Endothelial cell of umbilical vein (primary cell): Measurements from ENCODE around the gene DLGAP4. TPM values are rescaled to one million over a fixed set of nuclear protein-coding genes. Genes with fewer than 3 reads are reported as not detected.

Experiments used
- BruUV-seq: library from RNA; stranded (reverse); fragments of 400-500 nt; replicated peaks from 2 replicates; lab custom pipeline; 2021; lab: Mats Ljungman, UMichigan
- CTCF ChIA-PET: fragments of 300-600, 350-600 bp; sonication (Branson Sonifier 250); formaldehyde crosslinking; loops from one replicate; lab custom pipeline; 2021; ENCODE audit warnings: antibody characterized with exemption, inconsistent platforms; lab: Charles Lee
- POLR2A ChIA-PET: fragments of 300-600, 350-600 bp; sonication (Branson Sonifier 250); formaldehyde crosslinking; loops from one replicate; lab custom pipeline; 2021; ENCODE audit warnings: antibody characterized with exemption, inconsistent platforms; lab: Charles Lee
- DNase-seq: peaks from one replicate; pipeline ENCODE4 v3.0.0-alpha.2; 2011; ENCODE audit warnings: low read depth, low spot score
- FAIRE-seq: peaks from 2 replicates; lab custom pipeline; 2011; peaks lifted over from hg19 to GRCh38; lab: Jason Lieb, UNC
- H2AFZ ChIP-seq: 2 replicates; pipeline ENCODE4 v1.6.0; 2012; ENCODE audit warnings: low read depth, low read length, control low read depth, inconsistent platforms
- H3K27ac ChIP-seq: 2 replicates; pipeline ENCODE4 v1.5.1; 2011; ENCODE audit warnings: low read depth, mild to moderate bottlenecking, control low read depth, low read length, moderate library complexity; ENCODE audit not compliant: insufficient read depth
- H3K27me3 ChIP-seq, 2 experiments: 2 replicates each; pipeline versions ENCODE4 v1.6.0 to v1.6.1; 2011; ENCODE audit warnings: low read length in 2 of 2, mixed read lengths in 1 of 2; ENCODE audit not compliant: control insufficient read depth in 2 of 2, insufficient read depth in 2 of 2
- H3K36me3 ChIP-seq, 2 experiments: 2 replicates in 1 of 2; 3 replicates in 1 of 2; pipeline ENCODE4 v1.5.1; 2011; ENCODE audit warnings: low read length in 2 of 2, mild to moderate bottlenecking in 1 of 2, moderate library complexity in 1 of 2; ENCODE audit not compliant: control insufficient read depth in 2 of 2, insufficient read depth in 2 of 2; ENCODE audit errors: extremely low read depth in 1 of 2
- H3K4me1 ChIP-seq: 3 replicates; pipeline ENCODE4 v1.5.1; 2011; ENCODE audit warnings: mild to moderate bottlenecking, low read length; ENCODE audit not compliant: control insufficient read depth, insufficient read depth; ENCODE audit errors: extremely low read depth
- H3K4me2 ChIP-seq: 2 replicates; pipeline ENCODE4 v1.6.1; 2011; ENCODE audit warnings: low read length, control low read depth, mixed read lengths; ENCODE audit not compliant: insufficient read depth
- H3K4me3 ChIP-seq, 3 experiments: fragments of 200-600 bp in 1 of 3; sonication (generic), shearing (Covaris generic) in 1 of 3; replicated peaks in 1 of 3; 2 replicates each; pipeline ENCODE4 v1.5.1; 2011 to 2016; ENCODE audit warnings: control low read depth in 3 of 3, low read length in 3 of 3, mild to moderate bottlenecking in 2 of 3, inconsistent platforms in 1 of 3, low read depth in 1 of 3, moderate library complexity in 1 of 3; ENCODE audit not compliant: insufficient read depth in 1 of 3
- H3K79me2 ChIP-seq: 2 replicates; pipeline ENCODE4 v1.6.0; 2012; ENCODE audit warnings: low read length, inconsistent platforms; ENCODE audit not compliant: control insufficient read depth, insufficient read depth
- H3K9ac ChIP-seq: replicated peaks from 2 replicates; pipeline ENCODE3; 2011; ENCODE audit warnings: low read length, control low read depth; ENCODE audit not compliant: insufficient read depth; ENCODE audit errors: extremely low read depth
- H3K9me1 ChIP-seq: replicated peaks from 3 replicates; pipeline ENCODE4 v1.6.0; 2011; ENCODE audit warnings: mild to moderate bottlenecking, low read length; ENCODE audit not compliant: control insufficient read depth, insufficient read depth; ENCODE audit errors: extremely low read depth
- H3K9me3 ChIP-seq: replicated peaks from 2 replicates; pipeline ENCODE4 v1.5.1; 2012; ENCODE audit warnings: low read length, inconsistent platforms; ENCODE audit not compliant: control insufficient read depth, insufficient read depth
- H4K20me1 ChIP-seq: replicated peaks from 2 replicates; pipeline ENCODE3; 2011; ENCODE audit warnings: mild to moderate bottlenecking, low read length; ENCODE audit not compliant: control insufficient read depth, insufficient read depth; ENCODE audit errors: extremely low read depth
- EZH2 ChIP-seq: IDR thresholded peaks from 2 replicates; pipeline ENCODE4 v1.6.1; 2012; ENCODE audit warnings: borderline replicate concordance, low read depth, mild to moderate bottlenecking, moderate library complexity, low read length, inconsistent platforms; ENCODE audit not compliant: severe bottlenecking
- FOS ChIP-seq: IDR thresholded peaks from 2 replicates; pipeline ENCODE4 v1.6.1; 2011; ENCODE audit warnings: mild to moderate bottlenecking, low read length, moderate library complexity, borderline replicate concordance; ENCODE audit not compliant: insufficient read depth
- GATA2 ChIP-seq: IDR thresholded peaks from 2 replicates; pipeline ENCODE4 v1.7.0; 2011; ENCODE audit warnings: low read depth, mild to moderate bottlenecking, moderate library complexity, mixed read lengths, low read length; ENCODE audit not compliant: insufficient read length, insufficient read depth
- JUN ChIP-seq: IDR thresholded peaks from 2 replicates; pipeline ENCODE4 v1.6.1; 2011; ENCODE audit warnings: borderline replicate concordance, low read depth; ENCODE audit not compliant: insufficient read length, insufficient read depth
- MYC ChIP-seq: IDR thresholded peaks from one replicate; pipeline ENCODE4 v1.6.1; 2011; ENCODE audit warnings: mild to moderate bottlenecking, low read depth, low read length
- POLR2A ChIP-seq: IDR thresholded peaks from 2 replicates; pipeline ENCODE4 v1.6.1; 2012; ENCODE audit warnings: low read depth, mild to moderate bottlenecking, control low read depth, low read length
- POLR2AphosphoS5 ChIP-seq: IDR thresholded peaks from 2 replicates; pipeline ENCODE4 v1.6.1; 2012; ENCODE audit warnings: low read depth, mild to moderate bottlenecking, control low read depth, low read length, moderate library complexity; ENCODE audit not compliant: insufficient read depth
- dilution Hi-C: fragments of 300-500 bp; cut with MboI; formaldehyde crosslinking; loops from one replicate; pipeline ENCODE4 v1.15.0; 2019; ENCODE audit warnings: low sequenced_read_pairs; ENCODE audit not compliant: extremely low pct_ligation_motif_present
- intact Hi-C: fragments of 100-400 bp; cut with micrococcal nuclease; formaldehyde crosslinking; loops from one replicate; pipeline ENCODE4 v1.10.0; 2022
- polyA plus RNA-seq, 4 experiments: library from polyadenylated mRNA; depleted of rRNA in 3 of 4; stranded (reverse) in 3 of 4; unstranded in 1 of 4; fragments of >200 nt; gene quantifications; 2 replicates each; pipeline versions ENCODE4 v1.2.1 to v1.2.3, GENCODE V29; 2011 to 2012; ENCODE audit warnings: missing spikeins in 1 of 4
- total RNA-seq: library from RNA; stranded (reverse); gene quantifications from 2 replicates; pipeline ENCODE4 v1.2.3, GENCODE V29; 2021
- TF ChIP-seq, protein P1 (sequence below): IDR thresholded peaks from 2 replicates; pipeline ENCODE4 v1.6.1; 2011; ENCODE audit not compliant: insufficient read depth, insufficient read length
- TF ChIP-seq, protein P2 (sequence below), 2 donors: IDR thresholded peaks; 1 replicate in 1 of 2; 2 replicates in 1 of 2; pipeline ENCODE4 v1.5.1; 2011; ENCODE audit warnings: low read length in 2 of 2, mild to moderate bottlenecking in 2 of 2, moderate library complexity in 2 of 2, control low read depth in 1 of 2, inconsistent platforms in 1 of 2, low read depth in 1 of 2; ENCODE audit not compliant: insufficient read depth in 1 of 2; ENCODE audit errors: extremely low read depth in 1 of 2

Gene DLGAP4
- total and polyA plus RNA-seq, 2 donors (not counting 3 experiments of a cell fraction or from before 2014, with no cell fraction given): 57.5 to 125 TPM

- TF ChIP-seq POLR2AphosphoS5: peak; percentile 10
- TF ChIP-seq MYC: no peak
- ChIA-PET POLR2A (no interaction called here), CTCF (interaction anchor here (1.0 to 2.1 kb wide), 4 partner anchors 23 to 77 kb away, joined by 4 to 5 read pairs (median 4); no protein-coding TSS in a partner anchor)
- peak overlapping the region; percentile 48 for H3K4me2 ChIP-seq
- peaks cover 93% of the 10 kb centered on the region for H3K79me2 ChIP-seq
- FAIRE-seq (peak; percentile 96), DNase-seq (peak; percentile 64)
- H2AFZ ChIP-seq: no peak overlapping the region
- no peaks in the 10 kb centered on the region for H3K9me3 ChIP-seq
- BruUV-seq: no TSS peak
- intact Hi-C loops (loop anchor here (2.0 to 10.0 kb wide), 2 partner anchors 25 to 397 kb away; a partner anchor contains a TSS), dilution Hi-C loops (no loop called here)
- H3K9me1 ChIP-seq: no peaks in the 10 kb centered on the region
- H3K27me3 ChIP-seq: no peaks in the 10 kb centered on the region
- H4K20me1 ChIP-seq: peaks cover 3% of the 10 kb centered on the region
- no peak overlapping the region for H3K9ac ChIP-seq
- H3K4me3 ChIP-seq: no peak overlapping the region
- H3K27ac ChIP-seq: peak overlapping the region; percentile 2
- H3K4me1 ChIP-seq: peaks cover 74% of the 10 kb centered on the region
- H3K36me3 ChIP-seq: peaks cover 0 to 3% of the 10 kb centered on the region in 2 experiments
These were observed 161.2 kb downstream of the DLGAP4 start for GRCh38 chr20:36467076-36467999.

DNA sequence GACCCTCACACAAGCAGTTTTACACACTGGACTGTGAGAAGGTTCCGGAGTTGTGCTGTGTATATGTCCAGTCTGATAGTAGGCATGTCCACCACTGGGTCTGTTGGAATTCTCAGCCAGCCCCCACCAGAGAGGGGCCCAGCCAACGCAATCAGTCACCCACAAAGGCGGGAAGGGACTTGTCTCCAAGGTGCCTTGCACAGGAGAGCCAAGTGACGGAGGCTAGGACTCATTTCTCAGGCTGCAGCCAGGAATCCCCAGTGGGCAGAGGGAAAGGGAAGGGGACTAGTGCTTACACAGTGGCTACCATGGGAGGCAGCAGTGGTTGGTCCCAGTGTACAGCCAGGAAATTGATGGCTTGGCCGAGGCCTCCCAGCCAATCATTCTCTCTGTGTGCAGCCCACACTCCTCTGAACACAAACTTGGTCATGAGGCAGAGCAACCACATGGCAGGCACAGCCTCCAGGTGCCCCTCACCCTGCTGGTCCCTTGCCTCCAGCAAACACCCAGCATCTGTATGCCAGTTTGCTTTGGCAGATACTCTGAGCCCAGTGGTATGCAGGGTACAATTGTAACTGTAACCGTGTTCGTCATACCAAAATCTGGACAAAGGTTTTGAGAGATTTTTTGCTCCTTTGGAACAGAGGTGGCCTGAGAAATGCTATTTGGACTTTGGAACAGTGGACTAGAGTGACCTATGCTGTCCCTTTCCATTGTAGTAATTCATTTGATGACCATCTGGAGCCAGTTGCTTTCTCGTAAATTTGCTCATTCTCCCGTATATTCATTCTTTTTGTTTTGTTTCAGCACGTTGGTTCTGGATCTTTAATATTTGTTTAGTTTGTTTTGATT is 162.2 kb downstream of the DLGAP4 start:
- Histone ChIP-seq H3K4me1 (peaks cover 69% of the 10 kb centered on the region), H3K79me2 (peaks cover 93% of the 10 kb centered on the region), H3K9me3 (no peaks in the 10 kb centered on the region), H3K36me3 (peaks cover 0 to 3% of the 10 kb centered on the region in 2 experiments), H3K9me1 (no peaks in the 10 kb centered on the region), H2AFZ (no peak overlapping the region), H4K20me1 (peaks cover 3% of the 10 kb centered on the region), H3K9ac (no peak overlapping the region), H3K27me3 (no peaks in the 10 kb centered on the region), H3K4me3 (no peak overlapping the region), H3K4me2 (no peak overlapping the region), H3K27ac (no peak overlapping the region)
- ChIA-PET POLR2A (no interaction called here), CTCF (interaction anchor here (1.0 to 1.1 kb wide), 2 partner anchors 25 to 76 kb away, joined by 4 read pairs; no protein-coding TSS in a partner anchor)
- DNase-seq (peak; percentile 48), FAIRE-seq (peak; percentile 58)
- no peak for TF ChIP-seq GATA2
- TF ChIP-seq, protein P1, sequence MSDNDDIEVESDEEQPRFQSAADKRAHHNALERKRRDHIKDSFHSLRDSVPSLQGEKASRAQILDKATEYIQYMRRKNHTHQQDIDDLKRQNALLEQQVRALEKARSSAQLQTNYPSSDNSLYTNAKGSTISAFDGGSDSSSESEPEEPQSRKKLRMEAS: no peak
- peak; percentile 22 for TF ChIP-seq POLR2A
- no peak for TF ChIP-seq POLR2AphosphoS5
- TF ChIP-seq, protein P2, sequence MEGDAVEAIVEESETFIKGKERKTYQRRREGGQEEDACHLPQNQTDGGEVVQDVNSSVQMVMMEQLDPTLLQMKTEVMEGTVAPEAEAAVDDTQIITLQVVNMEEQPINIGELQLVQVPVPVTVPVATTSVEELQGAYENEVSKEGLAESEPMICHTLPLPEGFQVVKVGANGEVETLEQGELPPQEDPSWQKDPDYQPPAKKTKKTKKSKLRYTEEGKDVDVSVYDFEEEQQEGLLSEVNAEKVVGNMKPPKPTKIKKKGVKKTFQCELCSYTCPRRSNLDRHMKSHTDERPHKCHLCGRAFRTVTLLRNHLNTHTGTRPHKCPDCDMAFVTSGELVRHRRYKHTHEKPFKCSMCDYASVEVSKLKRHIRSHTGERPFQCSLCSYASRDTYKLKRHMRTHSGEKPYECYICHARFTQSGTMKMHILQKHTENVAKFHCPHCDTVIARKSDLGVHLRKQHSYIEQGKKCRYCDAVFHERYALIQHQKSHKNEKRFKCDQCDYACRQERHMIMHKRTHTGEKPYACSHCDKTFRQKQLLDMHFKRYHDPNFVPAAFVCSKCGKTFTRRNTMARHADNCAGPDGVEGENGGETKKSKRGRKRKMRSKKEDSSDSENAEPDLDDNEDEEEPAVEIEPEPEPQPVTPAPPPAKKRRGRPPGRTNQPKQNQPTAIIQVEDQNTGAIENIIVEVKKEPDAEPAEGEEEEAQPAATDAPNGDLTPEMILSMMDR (IDR thresholded peaks at IDR 0.05; ENCODE audit: extremely low read depth in 1 of 2, insufficient read depth in 1 of 2, low read depth in 1 of 2, low read length in 2 of 2): peak in 1 of 2 donors; percentile 4
- no peak for TF ChIP-seq MYC
- TF ChIP-seq EZH2: no peak
- no peak for TF ChIP-seq JUN
- no peak for TF ChIP-seq FOS
- intact Hi-C loops: loop anchor here (10.0 kb wide), 1 partner anchor 396 kb away; a partner anchor contains a TSS
- dilution Hi-C loops: no loop called here
- no TSS peak for BruUV-seq
